ENCODE data around the gene DNAJC15.

DNA sequence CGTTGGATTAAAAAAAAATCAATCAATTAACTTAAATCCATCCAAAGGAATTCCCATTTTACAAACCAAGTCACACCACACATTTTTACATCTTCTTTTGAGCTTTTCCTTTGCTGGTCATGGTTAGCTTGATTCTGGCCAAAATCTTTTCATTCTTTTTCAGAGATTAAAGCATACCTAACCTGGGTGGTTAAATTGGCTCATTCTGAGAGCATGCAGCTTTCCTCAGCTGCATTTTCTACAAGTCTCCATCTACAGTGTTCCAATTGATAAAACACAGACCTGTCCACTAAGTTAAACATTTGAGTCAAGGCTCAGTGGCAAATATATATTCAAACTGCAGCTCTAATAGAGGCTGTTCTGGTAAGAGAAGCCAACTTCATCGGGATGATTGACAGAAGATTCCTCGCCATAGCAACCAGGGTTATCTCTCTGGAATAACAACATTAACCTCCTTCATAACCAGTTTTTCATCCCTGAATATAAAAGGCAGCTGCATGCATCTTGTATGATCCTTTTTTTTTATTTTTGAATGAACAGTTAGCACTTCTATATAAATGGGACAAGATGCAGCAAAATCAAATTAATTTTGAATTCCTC lies 106.2 kb downstream of the DNAJC15 start:
- TF ChIP-seq TCF7L2 (IDR thresholded peaks at IDR 0.05; ENCODE audit: borderline replicate concordance, low read depth, low read length) (no peak), ZNF600 (tag by site-specific recombination; IDR thresholded peaks at IDR 0.05) (no peak), HOXA7 (CRISPR knock-in tag; IDR thresholded peaks at IDR 0.05; ENCODE audit: borderline replicate concordance) (no peak), ZNF37A (tag by site-specific recombination; IDR thresholded peaks at IDR 0.05) (no peak), ZNF324 (tag by site-specific recombination; IDR thresholded peaks at IDR 0.05) (no peak), ZNF776 (tag by site-specific recombination; IDR thresholded peaks at IDR 0.05; ENCODE audit: borderline replicate concordance) (no peak), MYNN (tag by site-specific recombination; IDR thresholded peaks at IDR 0.05; ENCODE audit: borderline replicate concordance) (no peak), ZNF785 (tag by site-specific recombination; IDR thresholded peaks at IDR 0.05) (no peak), ZNF169 (tag by site-specific recombination; IDR thresholded peaks at IDR 0.05) (no peak), BCL11A (tag by site-specific recombination; IDR thresholded peaks at IDR 0.05; ENCODE audit: low read depth) (no peak)
- TF ChIP-seq, protein P1, sequence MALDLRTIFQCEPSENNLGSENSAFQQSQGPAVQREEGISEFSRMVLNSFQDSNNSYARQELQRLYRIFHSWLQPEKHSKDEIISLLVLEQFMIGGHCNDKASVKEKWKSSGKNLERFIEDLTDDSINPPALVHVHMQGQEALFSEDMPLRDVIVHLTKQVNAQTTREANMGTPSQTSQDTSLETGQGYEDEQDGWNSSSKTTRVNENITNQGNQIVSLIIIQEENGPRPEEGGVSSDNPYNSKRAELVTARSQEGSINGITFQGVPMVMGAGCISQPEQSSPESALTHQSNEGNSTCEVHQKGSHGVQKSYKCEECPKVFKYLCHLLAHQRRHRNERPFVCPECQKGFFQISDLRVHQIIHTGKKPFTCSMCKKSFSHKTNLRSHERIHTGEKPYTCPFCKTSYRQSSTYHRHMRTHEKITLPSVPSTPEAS (tag by site-specific recombination; IDR thresholded peaks at IDR 0.05): no peak
- TF ChIP-seq, protein P2, sequence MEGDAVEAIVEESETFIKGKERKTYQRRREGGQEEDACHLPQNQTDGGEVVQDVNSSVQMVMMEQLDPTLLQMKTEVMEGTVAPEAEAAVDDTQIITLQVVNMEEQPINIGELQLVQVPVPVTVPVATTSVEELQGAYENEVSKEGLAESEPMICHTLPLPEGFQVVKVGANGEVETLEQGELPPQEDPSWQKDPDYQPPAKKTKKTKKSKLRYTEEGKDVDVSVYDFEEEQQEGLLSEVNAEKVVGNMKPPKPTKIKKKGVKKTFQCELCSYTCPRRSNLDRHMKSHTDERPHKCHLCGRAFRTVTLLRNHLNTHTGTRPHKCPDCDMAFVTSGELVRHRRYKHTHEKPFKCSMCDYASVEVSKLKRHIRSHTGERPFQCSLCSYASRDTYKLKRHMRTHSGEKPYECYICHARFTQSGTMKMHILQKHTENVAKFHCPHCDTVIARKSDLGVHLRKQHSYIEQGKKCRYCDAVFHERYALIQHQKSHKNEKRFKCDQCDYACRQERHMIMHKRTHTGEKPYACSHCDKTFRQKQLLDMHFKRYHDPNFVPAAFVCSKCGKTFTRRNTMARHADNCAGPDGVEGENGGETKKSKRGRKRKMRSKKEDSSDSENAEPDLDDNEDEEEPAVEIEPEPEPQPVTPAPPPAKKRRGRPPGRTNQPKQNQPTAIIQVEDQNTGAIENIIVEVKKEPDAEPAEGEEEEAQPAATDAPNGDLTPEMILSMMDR (tag by site-specific recombination; IDR thresholded peaks at IDR 0.05): no peak

All from HEK293 (cell line).